ENCODE measurements around the gene PCSK4.

- TF ChIP-seq, protein P1, sequence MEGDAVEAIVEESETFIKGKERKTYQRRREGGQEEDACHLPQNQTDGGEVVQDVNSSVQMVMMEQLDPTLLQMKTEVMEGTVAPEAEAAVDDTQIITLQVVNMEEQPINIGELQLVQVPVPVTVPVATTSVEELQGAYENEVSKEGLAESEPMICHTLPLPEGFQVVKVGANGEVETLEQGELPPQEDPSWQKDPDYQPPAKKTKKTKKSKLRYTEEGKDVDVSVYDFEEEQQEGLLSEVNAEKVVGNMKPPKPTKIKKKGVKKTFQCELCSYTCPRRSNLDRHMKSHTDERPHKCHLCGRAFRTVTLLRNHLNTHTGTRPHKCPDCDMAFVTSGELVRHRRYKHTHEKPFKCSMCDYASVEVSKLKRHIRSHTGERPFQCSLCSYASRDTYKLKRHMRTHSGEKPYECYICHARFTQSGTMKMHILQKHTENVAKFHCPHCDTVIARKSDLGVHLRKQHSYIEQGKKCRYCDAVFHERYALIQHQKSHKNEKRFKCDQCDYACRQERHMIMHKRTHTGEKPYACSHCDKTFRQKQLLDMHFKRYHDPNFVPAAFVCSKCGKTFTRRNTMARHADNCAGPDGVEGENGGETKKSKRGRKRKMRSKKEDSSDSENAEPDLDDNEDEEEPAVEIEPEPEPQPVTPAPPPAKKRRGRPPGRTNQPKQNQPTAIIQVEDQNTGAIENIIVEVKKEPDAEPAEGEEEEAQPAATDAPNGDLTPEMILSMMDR (tag by site-specific recombination; IDR thresholded peaks at IDR 0.05) = no peak
- TF ChIP-seq, protein P2, sequence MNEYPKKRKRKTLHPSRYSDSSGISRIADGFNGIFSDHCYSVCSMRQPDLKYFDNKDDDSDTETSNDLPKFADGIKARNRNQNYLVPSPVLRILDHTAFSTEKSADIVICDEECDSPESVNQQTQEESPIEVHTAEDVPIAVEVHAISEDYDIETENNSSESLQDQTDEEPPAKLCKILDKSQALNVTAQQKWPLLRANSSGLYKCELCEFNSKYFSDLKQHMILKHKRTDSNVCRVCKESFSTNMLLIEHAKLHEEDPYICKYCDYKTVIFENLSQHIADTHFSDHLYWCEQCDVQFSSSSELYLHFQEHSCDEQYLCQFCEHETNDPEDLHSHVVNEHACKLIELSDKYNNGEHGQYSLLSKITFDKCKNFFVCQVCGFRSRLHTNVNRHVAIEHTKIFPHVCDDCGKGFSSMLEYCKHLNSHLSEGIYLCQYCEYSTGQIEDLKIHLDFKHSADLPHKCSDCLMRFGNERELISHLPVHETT (tag by site-specific recombination; IDR thresholded peaks at IDR 0.05) = no peak
- TF ChIP-seq ZNF114 (tag by site-specific recombination; IDR thresholded peaks at IDR 0.05) (no peak), REST (tag by site-specific recombination; IDR thresholded peaks at IDR 0.05) (no peak), ZNF138 (tag by site-specific recombination; IDR thresholded peaks at IDR 0.05; ENCODE audit: borderline replicate concordance) (no peak), ZNF274 (IDR thresholded peaks at IDR 0.05; ENCODE audit: low read length) (no peak), ZNF274 (tag by site-specific recombination; IDR thresholded peaks at IDR 0.05; ENCODE audit: borderline replicate concordance) (no peak)
These were observed 38.7 kb upstream of the PCSK4 start for GRCh38 chr19:1528596-1529429.

All from HEK293 (cell line).